H1 (cell line): Measurements from ENCODE around the gene DNAJB8. TPM values are rescaled to one million over a fixed set of nuclear protein-coding genes. Genes with fewer than 3 reads are reported as not detected.

Experiments
- CTCF ChIA-PET: fragments of 300-600 bp; sonication (Branson Sonifier 250); formaldehyde crosslinking; loops from one replicate; lab custom pipeline; 2021; ENCODE audit not compliant: partially characterized antibody; lab: Charles Lee
- POLR2A ChIA-PET: fragments of 300-600 bp; sonication (Branson Sonifier 250); formaldehyde crosslinking; loops from one replicate; lab custom pipeline; 2021; ENCODE audit warnings: inconsistent platforms; ENCODE audit not compliant: partially characterized antibody; lab: Charles Lee
- DNase-seq, 2 experiments: peaks; one replicate each; pipeline versions ENCODE4 v3.0.0 to v3.0.0-alpha.2; 2010 to 2022; ENCODE audit warnings: low spot score in 2 of 2, low read depth in 1 of 2, mixed read lengths in 1 of 2
- FAIRE-seq: peaks from 2 replicates; lab custom pipeline; 2011; peaks lifted over from hg19 to GRCh38; lab: Jason Lieb, UNC
- H2AFZ ChIP-seq: 2 replicates; pipeline ENCODE4 v1.8.1; 2012; ENCODE audit warnings: low read length, inconsistent platforms
- H2AK5ac ChIP-seq: 2 replicates; pipeline ENCODE4 v1.6.1; 2013; ENCODE audit warnings: low read depth, low read length
- H2BK120ac ChIP-seq: replicated peaks from 2 replicates; pipeline ENCODE3; 2013; ENCODE audit warnings: low read depth, low read length, inconsistent platforms
- H2BK12ac ChIP-seq: 2 replicates; pipeline ENCODE4 v1.6.1; 2013; ENCODE audit warnings: low read depth, low read length
- H2BK15ac ChIP-seq: 2 replicates; pipeline ENCODE4 v1.6.1; 2013; ENCODE audit warnings: low read length
- H2BK20ac ChIP-seq: 2 replicates; pipeline ENCODE4 v1.6.1; 2013; ENCODE audit warnings: low read length
- H2BK5ac ChIP-seq: 2 replicates; pipeline ENCODE4 v1.6.1; 2013; ENCODE audit warnings: low read depth, low read length
- H3K14ac ChIP-seq: 2 replicates; pipeline ENCODE4 v1.6.1; 2013; ENCODE audit warnings: inconsistent platforms; ENCODE audit not compliant: insufficient read length
- H3K18ac ChIP-seq: 2 replicates; pipeline ENCODE4 v1.6.1; 2013; ENCODE audit warnings: low read length; ENCODE audit errors: extremely low read depth
- H3K23ac ChIP-seq: 2 replicates; pipeline ENCODE4 v1.6.1; 2013; ENCODE audit warnings: inconsistent platforms; ENCODE audit not compliant: insufficient read length
- H3K23me2 ChIP-seq: 2 replicates; pipeline ENCODE4 v1.6.1; 2013; ENCODE audit warnings: low read depth, low read length
- H3K27ac ChIP-seq: 2 replicates; pipeline ENCODE4 v1.6.1; 2011; ENCODE audit warnings: low read depth, low read length, inconsistent platforms
- H3K27me3 ChIP-seq, 4 experiments: replicated peaks in 1 of 4; 1 replicate in 1 of 4; 2 replicates in 3 of 4; pipeline versions ENCODE4 v1.6.1 to v1.8.1; 2011 to 2013; ENCODE audit warnings: low read length in 3 of 4, mild to moderate bottlenecking in 3 of 4, inconsistent platforms in 2 of 4, mixed read lengths in 2 of 4, moderate library complexity in 1 of 4; ENCODE audit not compliant: control insufficient read depth in 3 of 4, insufficient read depth in 3 of 4; ENCODE audit errors: extremely low read depth in 1 of 4
- H3K36me3 ChIP-seq, 4 experiments: 2 replicates each; pipeline versions ENCODE4 v1.6.1 to v1.8.1; 2011 to 2013; ENCODE audit warnings: mild to moderate bottlenecking in 4 of 4, low read length in 3 of 4, moderate library complexity in 2 of 4, control low read depth in 1 of 4, inconsistent platforms in 1 of 4; ENCODE audit not compliant: insufficient read depth in 4 of 4, control insufficient read depth in 2 of 4
- H3K4ac ChIP-seq: replicated peaks from 2 replicates; pipeline ENCODE3; 2013; ENCODE audit warnings: low read length, low read depth, mixed read lengths, inconsistent platforms; ENCODE audit not compliant: insufficient read length
- H3K4me1 ChIP-seq, 4 experiments: replicated peaks in 1 of 4; 1 replicate in 1 of 4; 2 replicates in 3 of 4; pipeline versions ENCODE4 v1.6.1 to v1.8.1; 2011 to 2013; ENCODE audit warnings: low read length in 3 of 4, inconsistent platforms in 2 of 4, mixed read lengths in 1 of 4; ENCODE audit not compliant: insufficient read depth in 4 of 4, control insufficient read depth in 3 of 4
- H3K4me2 ChIP-seq, 2 experiments: 2 replicates each; pipeline versions ENCODE4 v1.6.1 to v1.8.1; 2011 to 2013; ENCODE audit warnings: low read depth in 2 of 2, low read length in 2 of 2, control low read depth in 1 of 2, inconsistent platforms in 1 of 2, mild to moderate bottlenecking in 1 of 2; ENCODE audit not compliant: insufficient read depth in 1 of 2
- H3K4me3 ChIP-seq, 4 experiments: fragments of 200-600, 300-600 bp in 1 of 4; sonication (generic), shearing (Covaris generic), sonication (Bioruptor Twin) in 1 of 4; 2 replicates each; pipeline versions ENCODE4 v1.5.1 to v1.8.1; 2011 to 2016; ENCODE audit warnings: low read length in 4 of 4, low read depth in 3 of 4, control low read depth in 2 of 4, inconsistent platforms in 2 of 4, mild to moderate bottlenecking in 2 of 4, mixed read lengths in 1 of 4, moderate library complexity in 1 of 4; ENCODE audit not compliant: insufficient read depth in 2 of 4; ENCODE audit errors: extremely low read depth in 1 of 4
- H3K56ac ChIP-seq: replicated peaks from 2 replicates; pipeline ENCODE3; 2013; ENCODE audit warnings: low read depth, mild to moderate bottlenecking, mixed read lengths, low read length, inconsistent platforms; ENCODE audit not compliant: insufficient read length
- H3K79me1 ChIP-seq: 2 replicates; pipeline ENCODE4 v1.6.1; 2013; ENCODE audit warnings: low read depth, low read length, control low read depth
- H3K79me2 ChIP-seq, 2 experiments: 2 replicates each; pipeline versions ENCODE4 v1.6.1 to v1.8.1; 2012 to 2013; ENCODE audit warnings: low read length in 2 of 2, mild to moderate bottlenecking in 2 of 2, inconsistent platforms in 1 of 2; ENCODE audit not compliant: insufficient read depth in 2 of 2, control insufficient read depth in 1 of 2
- H3K9ac ChIP-seq, 4 experiments: replicated peaks in 1 of 4; 1 replicate in 1 of 4; 2 replicates in 3 of 4; pipeline versions ENCODE4 v1.6.1 to v1.8.1; 2011 to 2013; ENCODE audit warnings: low read depth in 3 of 4, low read length in 3 of 4, control low read depth in 2 of 4, mild to moderate bottlenecking in 2 of 4, moderate library complexity in 2 of 4, inconsistent platforms in 1 of 4; ENCODE audit errors: extremely low read depth in 1 of 4
- H3K9me3 ChIP-seq, 2 experiments: 2 replicates each; pipeline versions ENCODE4 v1.6.1 to v1.8.1; 2012 to 2013; ENCODE audit warnings: mild to moderate bottlenecking in 2 of 2, moderate library complexity in 2 of 2, control low read depth in 1 of 2, inconsistent platforms in 1 of 2, low read depth in 1 of 2, low read length in 1 of 2, mixed read lengths in 1 of 2; ENCODE audit not compliant: insufficient read depth in 2 of 2
- H4K20me1 ChIP-seq, 2 experiments: replicated peaks in 1 of 2; 2 replicates each; pipeline versions ENCODE3 to v1.8.1; 2011 to 2013; ENCODE audit warnings: inconsistent platforms in 2 of 2, low read length in 2 of 2, mild to moderate bottlenecking in 1 of 2; ENCODE audit not compliant: insufficient read depth in 2 of 2, control insufficient read depth in 1 of 2
- H4K5ac ChIP-seq: 2 replicates; pipeline ENCODE4 v1.6.1; 2013; ENCODE audit warnings: low read length, low read depth, mixed read lengths, inconsistent platforms; ENCODE audit not compliant: insufficient read length
- H4K8ac ChIP-seq: 2 replicates; pipeline ENCODE4 v1.8.0; 2013; ENCODE audit warnings: mild to moderate bottlenecking, moderate library complexity, low read length, inconsistent platforms; ENCODE audit not compliant: insufficient read depth; ENCODE audit errors: extremely low read depth
- H4K91ac ChIP-seq: replicated peaks from 2 replicates; pipeline ENCODE3; 2013; ENCODE audit warnings: low read length, mixed read lengths, inconsistent platforms; ENCODE audit not compliant: insufficient read length
- EGR1 ChIP-seq: IDR thresholded peaks from 2 replicates; pipeline ENCODE4 v1.6.1; 2011; ENCODE audit warnings: low read depth, low read length, borderline replicate concordance
- HDAC6 ChIP-seq: IDR thresholded peaks from one replicate; pipeline ENCODE4 v1.7.1; 2012; ENCODE audit warnings: low read depth, mild to moderate bottlenecking, inconsistent platforms, low read length, moderate library complexity
- KDM5A ChIP-seq: fragments of 200-600 bp; IDR thresholded peaks from 2 replicates; pipeline ENCODE4 v1.7.1; 2012; ENCODE audit warnings: mild to moderate bottlenecking, low read length, inconsistent platforms, mixed read lengths
- MAFK ChIP-seq: IDR thresholded peaks from 2 replicates; pipeline ENCODE4 v1.6.1; 2012; ENCODE audit warnings: low read depth, mild to moderate bottlenecking, improper control_type of control experiment, low read length
- RXRA ChIP-seq: IDR thresholded peaks from 2 replicates; pipeline ENCODE4 v1.6.1; 2011; ENCODE audit warnings: low read depth, mild to moderate bottlenecking, low read length, moderate library complexity; ENCODE audit not compliant: insufficient read depth
- SIRT6 ChIP-seq: IDR thresholded peaks from one replicate; pipeline ENCODE4 v1.7.1; 2012; ENCODE audit warnings: low read length, inconsistent platforms
- SP1 ChIP-seq: IDR thresholded peaks from 2 replicates; pipeline ENCODE4 v1.6.1; 2011; ENCODE audit warnings: low read depth, low read length
- SUZ12 ChIP-seq: fragments of 200-600 bp; sonication (generic); IDR thresholded peaks from 2 replicates; pipeline ENCODE4 v1.6.1; 2012; ENCODE audit warnings: mild to moderate bottlenecking, inconsistent platforms, low read length, moderate library complexity, mixed read lengths
- TAF7 ChIP-seq: optimal IDR thresholded peaks from 2 replicates; pipeline ENCODE3; 2011; ENCODE audit warnings: low read depth, mild to moderate bottlenecking, inconsistent platforms, low read length, moderate library complexity, borderline replicate concordance
- WGBS, 2 experiments: shearing (Covaris generic) in 1 of 2; methylation state at CpG; one replicate each; pipeline versions ENCODE4 v1.1.6 to v1.1.7; 2013 to 2015; ENCODE audit warnings: low lambda C conversion rate in 2 of 2, mixed read lengths in 2 of 2, inconsistent platforms in 1 of 2, low coverage in 1 of 2, missing lambda C conversion rate in 1 of 2; ENCODE audit not compliant: insufficient replicate concordance in 2 of 2, insufficient coverage in 1 of 2, insufficient read length in 1 of 2; ENCODE audit errors: extremely low coverage in 1 of 2, missing lambda C conversion rate in 1 of 2; 5-methylcytosine and 5-hydroxymethylcytosine counted together
- polyA plus RNA-seq, 7 experiments: library from polyadenylated mRNA; depleted of rRNA in 3 of 7; stranded (reverse) in 5 of 7; unstranded in 2 of 7; fragments of >200 nt in 5 of 7; fragments of 200-250 nt in 2 of 7; gene quantifications; 1 replicate in 5 of 7; 2 replicates in 1 of 7; 4 replicates in 1 of 7; pipeline versions ENCODE4 v1.2.1 to v1.2.3, GENCODE V29; 2011 to 2013; ENCODE audit warnings: missing spikeins in 2 of 7, mixed read lengths in 2 of 7
- total RNA-seq: library from RNA; stranded (reverse); fragmentation: NEBNext Ultra II Directional; extraction: Animal tissue kit (Norgen Biotek cat#: 25700); gene quantifications from 2 replicates; pipeline ENCODE4 v1.2.1, GENCODE V29; 2021

The DNAJB8 gene
- total and polyA plus RNA-seq, 2 of the 8 experiments (the other 6 are each of a cell fraction or from before 2014, with no cell fraction given), result not detected

- peak overlapping the region; percentile 92; the same call in 1 of the 2 replicates for H2BK12ac ChIP-seq
- H2BK120ac ChIP-seq, result no peak overlapping the region
- no peak overlapping the region for H3K4ac ChIP-seq
- H2BK5ac ChIP-seq, result peak overlapping the region; percentile 52; the same call in 1 of the 2 replicates
- H3K36me3 ChIP-seq, result no peaks in the 10 kb centered on the region
- no peaks in the 10 kb centered on the region for H3K79me1 ChIP-seq
- H3K4me2 ChIP-seq, result no peak overlapping the region
- H4K91ac ChIP-seq, result peak overlapping the region; percentile 83
- peaks cover 6 to 34% (median 26%) of the 10 kb centered on the region in 4 experiments for H3K4me1 ChIP-seq
- no peak overlapping the region for H3K23ac ChIP-seq
- H3K9ac ChIP-seq, result no peak overlapping the region
- H3K23me2 ChIP-seq, result peaks cover 9% of the 10 kb centered on the region; the same call in 1 of the 2 replicates
- no peak overlapping the region for H3K4me3 ChIP-seq
- no peak overlapping the region for H3K14ac ChIP-seq
- no peak for TF ChIP-seq HDAC6
- TF ChIP-seq RXRA, result no peak
- TF ChIP-seq EGR1, result no peak
- no peak for TF ChIP-seq TAF7
- no peak for TF ChIP-seq SP1
- TF ChIP-seq SUZ12, result no peak
- TF ChIP-seq KDM5A, result no peak
- no peak for TF ChIP-seq MAFK
- no peak for TF ChIP-seq SIRT6
- H4K8ac ChIP-seq, result no peak overlapping the region
- H3K56ac ChIP-seq, result no peak overlapping the region
- no peak overlapping the region for H4K5ac ChIP-seq
- ChIA-PET POLR2A (interaction anchor here (0.6 to 1.1 kb wide), 2 partner anchors 13 to 317 kb away, joined by 3 to 4 read pairs; no protein-coding TSS in a partner anchor), CTCF (interaction anchor here (0.6 to 12.6 kb wide), 11 partner anchors 10 to 262 kb away, joined by 3 to 144 read pairs (median 4); partner anchors contain the start of gene DNAJB8)
- peaks cover 0 to 6% of the 10 kb centered on the region in 2 experiments for H4K20me1 ChIP-seq
- H3K79me2 ChIP-seq, result no peaks in the 10 kb centered on the region
- H2AFZ ChIP-seq, result no peak overlapping the region
- no peak overlapping the region for H3K27ac ChIP-seq
- DNase-seq, result no peak
- H2BK15ac ChIP-seq, result peak overlapping the region; percentile 83; the same call in 1 of the 2 replicates
- 92% methylated on average over 5 of the region's 5 CpGs; no CpG with 5 or more reads in 1 of the 2 experiments for WGBS, 2 experiments
- no peak for FAIRE-seq
- peak overlapping the region; percentile 34; the same call in 1 of the 2 replicates for H2AK5ac ChIP-seq
- H3K27me3 ChIP-seq, result peaks cover 6 to 37% (median 28%) of the 10 kb centered on the region in 4 experiments
- no peak overlapping the region for H2BK20ac ChIP-seq
- H3K9me3 ChIP-seq, result no peaks in the 10 kb centered on the region
- no peak overlapping the region for H3K18ac ChIP-seq
Measured at GRCh38 chr3:128435561-128435960, 31.1 kb downstream of the DNAJB8 start.
